Limb (tissue), 2 donors: Measurements from ENCODE around the gene PEAK1.
"Not testable (repeated sequence)": the region's sequence is repeated elsewhere in the genome, so short reads cannot be mapped to it uniquely, and the experiment has no call there.

Experiments
- DNase-seq, 2 donors: peaks; one replicate each; pipeline ENCODE4 v3.0.0-alpha.2; 2016; ENCODE audit errors: extremely low spot score in 2 of 2

PEAK1 gene

GRCh38 chr15:77406173-77406759, 13.6 kb downstream of the PEAK1 start:
- DNase-seq = not testable (repeated sequence)

GRCh38 chr15:77402740-77403379, 17.0 kb downstream of the PEAK1 start:
- DNase-seq = no peak

GRCh38 chr15:77400258-77400657, 19.6 kb downstream of the PEAK1 start:
- no peak for DNase-seq

- no peak for DNase-seq
Observed at GRCh38 chr15:77398927-77399326, 21.0 kb downstream of the PEAK1 start.

- no peak for DNase-seq
Observed at GRCh38 chr15:77396692-77397091, 23.2 kb downstream of the PEAK1 start.

- DNase-seq = no peak
Observed at GRCh38 chr15:77395013-77395774, 24.7 kb downstream of the PEAK1 start.

GRCh38 chr15:77393471-77393840, 26.4 kb downstream of the PEAK1 start:
- no peak for DNase-seq

GRCh38 chr15:77392762-77393470, 27.0 kb downstream of the PEAK1 start:
- DNase-seq = no peak

GRCh38 chr15:77391372-77391951, 28.4 kb downstream of the PEAK1 start:
- no peak for DNase-seq

GRCh38 chr15:77387365-77388105, 32.4 kb downstream of the PEAK1 start:
- no peak for DNase-seq

- DNase-seq = no peak
Observed at GRCh38 chr15:77386626-77387025, 33.3 kb downstream of the PEAK1 start.

GRCh38 chr15:77384589-77385359, 35.1 kb downstream of the PEAK1 start:
- no peak for DNase-seq

GRCh38 chr15:77384086-77384485, 35.8 kb downstream of the PEAK1 start:
- DNase-seq = no peak

- DNase-seq = no peak
Observed at GRCh38 chr15:77380033-77380432, 39.9 kb downstream of the PEAK1 start.

GRCh38 chr15:77376770-77377169, 43.1 kb downstream of the PEAK1 start:
- DNase-seq = no peak

- DNase-seq = no peak
Observed at GRCh38 chr15:77375133-77375532, 44.8 kb downstream of the PEAK1 start.

GRCh38 chr15:77373441-77373840, 46.5 kb downstream of the PEAK1 start:
- DNase-seq = no peak

GRCh38 chr15:77371850-77372563, 47.9 kb downstream of the PEAK1 start:
- no peak for DNase-seq

GRCh38 chr15:77370580-77370979, 49.3 kb downstream of the PEAK1 start:
- no peak for DNase-seq

GRCh38 chr15:77369168-77369567, 50.7 kb downstream of the PEAK1 start:
- no peak for DNase-seq
